Left lung (tissue), 10 donors: ENCODE data around the gene TMEM248. TPM values are rescaled to one million over a fixed set of nuclear protein-coding genes. Genes with fewer than 3 reads are reported as not detected.
"Not testable (repeated sequence)": the region's sequence is repeated elsewhere in the genome, so short reads cannot be mapped to it uniquely, and the experiment has no call there.

Source experiments
- ATAC-seq: fragments of 200-7000 bp; cut with Tn5 transposase; one replicate; pipeline ENCODE4 v1.9.1; 2020; ENCODE audit warnings: moderate library complexity
- DNase-seq, 4 donors: peaks; one replicate each; pipeline ENCODE4 v3.0.0-alpha.2; 2013 to 2020
- H3K27ac ChIP-seq, 2 donors: fragments of 200-600 bp; sonication (generic) in 1 of 2; one replicate each; pipeline versions ENCODE4 v1.5.0 to v1.8.0; 2020 to 2021
- H3K27me3 ChIP-seq, 2 donors: fragments of 200-600 bp; sonication (generic) in 1 of 2; one replicate each; pipeline versions ENCODE4 v1.5.0 to v1.8.0; 2020 to 2021
- H3K36me3 ChIP-seq, 2 donors: fragments of 200-600 bp; sonication (generic) in 1 of 2; one replicate each; pipeline versions ENCODE4 v1.5.0 to v1.8.0; 2020 to 2021
- H3K4me1 ChIP-seq, 2 donors: fragments of 200-600 bp; one replicate each; pipeline ENCODE4 v1.8.0; 2021
- H3K4me3 ChIP-seq, 2 donors: fragments of 200-600 bp; sonication (generic) in 1 of 2; one replicate each; pipeline versions ENCODE4 v1.5.0 to v1.8.0; 2020 to 2021; ENCODE audit warnings: mild to moderate bottlenecking in 1 of 2
- H3K9me3 ChIP-seq, 2 donors: fragments of 200-600 bp; sonication (generic) in 1 of 2; one replicate each; pipeline versions ENCODE4 v1.5.0 to v1.8.0; 2020 to 2021
- CTCF ChIP-seq, 2 donors: fragments of 200-600 bp; sonication (generic) in 1 of 2; IDR thresholded peaks; one replicate each; pipeline versions ENCODE4 v1.5.0 to v1.8.0; 2021; ENCODE audit warnings: antibody characterized with exemption in 2 of 2
- intact Hi-C, 2 donors: fragments of 100-400 bp; cut with DNase I; formaldehyde crosslinking; loops; one replicate each; pipeline versions ENCODE4 v1.11.2 to v1.14.2; 2022
- polyA plus RNA-seq, 6 donors: library from polyadenylated mRNA; unstranded; fragments of 120-200 nt; gene quantifications; one replicate each; pipeline ENCODE4 v1.2.1, GENCODE V29; 2013; ENCODE audit not compliant: insufficient read length in 6 of 6
- total RNA-seq, 2 donors: library from RNA; stranded (reverse); fragmentation: NEBNext Ultra II Directional; extraction: Animal tissue kit (Norgen Biotek cat#: 25700); gene quantifications; one replicate each; pipeline ENCODE4 v1.2.1, GENCODE V29; 2021
- donor health status: DM: no; HTN: yes; CAD: no.
- donor health status: DM: no; HTN: no; CAD: no.

Gene TMEM248
- total and polyA plus RNA-seq, 8 donors: 64.5 to 103 (median 81.6) TPM

- no peak for DNase-seq
- intact Hi-C loops: no loop called here
- no peaks in the 10 kb centered on the region for H3K9me3 ChIP-seq
- peaks cover 0 to 7% of the 10 kb centered on the region in 2 donors for H3K4me1 ChIP-seq
- H3K4me3 ChIP-seq: no peak overlapping the region
- no peaks in the 10 kb centered on the region for H3K27me3 ChIP-seq
- H3K27ac ChIP-seq: no peak overlapping the region
- peak; percentile 83 for ATAC-seq
- no peak for TF ChIP-seq CTCF (IDR thresholded peaks at IDR 0.05)
- no peaks in the 10 kb centered on the region for H3K36me3 ChIP-seq
Observed at GRCh38 chr7:66880053-66880452, 41.0 kb upstream of the TMEM248 start.

GRCh38 chr7:66880577-66880976 is 40.4 kb upstream of the TMEM248 start:
- H3K4me1 ChIP-seq, ATAC-seq, DNase-seq, H3K27ac ChIP-seq, H3K36me3 ChIP-seq, intact Hi-C loops, H3K27me3 ChIP-seq, H3K4me3 ChIP-seq, H3K9me3 ChIP-seq: not testable (repeated sequence)

- DNase-seq: no peak
- TF ChIP-seq CTCF (IDR thresholded peaks at IDR 0.05): no peak
- peaks cover 0 to 7% of the 10 kb centered on the region in 2 donors for H3K4me1 ChIP-seq
- peaks cover 0 to 2% of the 10 kb centered on the region in 2 donors for H3K36me3 ChIP-seq
- no peaks in the 10 kb centered on the region for H3K9me3 ChIP-seq
- ATAC-seq: no peak
- no peak overlapping the region for H3K4me3 ChIP-seq
- intact Hi-C loops: no loop called here
- no peaks in the 10 kb centered on the region for H3K27me3 ChIP-seq
- H3K27ac ChIP-seq: no peak overlapping the region
Observed at GRCh38 chr7:66883716-66884115, 37.3 kb upstream of the TMEM248 start.

- DNase-seq, H3K27ac ChIP-seq, H3K4me3 ChIP-seq, ATAC-seq, H3K36me3 ChIP-seq, H3K4me1 ChIP-seq, H3K27me3 ChIP-seq, H3K9me3 ChIP-seq, intact Hi-C loops: not testable (repeated sequence)
Observed at GRCh38 chr7:66884556-66884955, 36.5 kb upstream of the TMEM248 start.

- no peak overlapping the region for H3K27ac ChIP-seq
Observed at GRCh38 chr7:66886152-66886551, 34.9 kb upstream of the TMEM248 start.

GRCh38 chr7:66888223-66888622 is 32.8 kb upstream of the TMEM248 start:
- intact Hi-C loops, H3K27ac ChIP-seq, H3K36me3 ChIP-seq, H3K4me1 ChIP-seq, DNase-seq, ATAC-seq, H3K27me3 ChIP-seq, H3K9me3 ChIP-seq, H3K4me3 ChIP-seq: not testable (repeated sequence)

More at GRCh38 chr7:66886152-66886551, 34.9 kb upstream of the TMEM248 start:
- TF ChIP-seq CTCF (IDR thresholded peaks at IDR 0.05): no peak
- Histone ChIP-seq H3K4me1 (no peaks in the 10 kb centered on the region), H3K4me3 (no peak overlapping the region), H3K9me3 (no peaks in the 10 kb centered on the region), H3K27me3 (no peaks in the 10 kb centered on the region), H3K36me3 (peaks cover 0 to 2% of the 10 kb centered on the region in 2 donors)
- ATAC-seq (no peak), DNase-seq (no peak)
- intact Hi-C loops: no loop called here

GRCh38 chr7:66894463-66895080 is 26.5 kb upstream of the TMEM248 start:
- no peaks in the 10 kb centered on the region for H3K4me1 ChIP-seq
- no peak overlapping the region for H3K27ac ChIP-seq
- no peaks in the 10 kb centered on the region for H3K27me3 ChIP-seq
- no peak for TF ChIP-seq CTCF (IDR thresholded peaks at IDR 0.05)
- ATAC-seq (no peak), DNase-seq (peak in 1 of 4 donors; percentile 5)
- H3K36me3 ChIP-seq: peaks cover 0 to 11% of the 10 kb centered on the region in 2 donors
- H3K9me3 ChIP-seq: no peaks in the 10 kb centered on the region
- no peak overlapping the region for H3K4me3 ChIP-seq
- intact Hi-C loops: no loop called here
